SJSA1 (cell line): Measurements from ENCODE around the gene PKP3. TPM values are rescaled to one million over a fixed set of nuclear protein-coding genes. Genes with fewer than 3 reads are reported as not detected.
"Not testable (repeated sequence)": the region's sequence is repeated elsewhere in the genome, so short reads cannot be mapped to it uniquely, and the experiment has no call there.

ENCODE experiments used
- DNase-seq, 2 experiments: peaks; one replicate each; pipeline ENCODE4 v3.0.0-alpha.2; 2015 to 2020; ENCODE audit warnings: low spot score in 2 of 2, low read depth in 1 of 2
- H3K27ac ChIP-seq: fragments of 250-450 bp; sonication (Bioruptor Pico); 2 replicates; pipeline ENCODE4 v1.5.1; 2020; ENCODE audit warnings: mild to moderate bottlenecking, moderate library complexity
- H3K27me3 ChIP-seq: fragments of 250-450 bp; sonication (Bioruptor Pico); replicated peaks from 2 replicates; pipeline ENCODE4 v1.5.1; 2020; ENCODE audit warnings: mild to moderate bottlenecking, moderate library complexity
- H3K36me3 ChIP-seq: fragments of 250-450 bp; sonication (Bioruptor Pico); 2 replicates; pipeline ENCODE4 v1.5.1; 2020; ENCODE audit warnings: mild to moderate bottlenecking
- H3K4me1 ChIP-seq: fragments of 250-450 bp; sonication (Bioruptor Pico); replicated peaks from 2 replicates; pipeline ENCODE4 v1.6.1; 2021; ENCODE audit warnings: mild to moderate bottlenecking
- H3K4me3 ChIP-seq: fragments of 250-450 bp; sonication (Bioruptor Pico); 2 replicates; pipeline ENCODE4 v1.5.1; 2020; ENCODE audit warnings: mild to moderate bottlenecking
- H3K9me3 ChIP-seq: fragments of 250-450 bp; sonication (Bioruptor Pico); replicated peaks from 2 replicates; pipeline ENCODE4 v1.5.1; 2020; ENCODE audit warnings: mild to moderate bottlenecking
- total RNA-seq: library from RNA; depleted of rRNA; stranded (reverse); fragments of >200 nt; shearing (Covaris generic); gene quantifications from 2 replicates; pipeline ENCODE4 v1.2.3, GENCODE V29; 2014

The PKP3 gene
- total RNA-seq, 1 experiment from 2014 or later = 1.9 TPM

- H3K4me3 ChIP-seq = no peak overlapping the region
- no peaks in the 10 kb centered on the region for H3K36me3 ChIP-seq
- H3K4me1 ChIP-seq = no peaks in the 10 kb centered on the region
- no peak for DNase-seq
- no peaks in the 10 kb centered on the region for H3K9me3 ChIP-seq
- H3K27me3 ChIP-seq = no peaks in the 10 kb centered on the region
- no peak overlapping the region for H3K27ac ChIP-seq
Measured at GRCh38 chr11:434496-434895, 40.5 kb downstream of the PKP3 start.

GRCh38 chr11:434999-435740 lies 41.2 kb downstream of the PKP3 start:
- not testable (repeated sequence) for H3K4me1 ChIP-seq, H3K27me3 ChIP-seq, H3K4me3 ChIP-seq, H3K36me3 ChIP-seq, H3K9me3 ChIP-seq, H3K27ac ChIP-seq, DNase-seq

- DNase-seq = no peak
- no peak overlapping the region for H3K4me3 ChIP-seq
- H3K36me3 ChIP-seq = no peaks in the 10 kb centered on the region
- no peaks in the 10 kb centered on the region for H3K9me3 ChIP-seq
- H3K27ac ChIP-seq = no peak overlapping the region
- no peaks in the 10 kb centered on the region for H3K27me3 ChIP-seq
- H3K4me1 ChIP-seq = no peaks in the 10 kb centered on the region
Measured at GRCh38 chr11:437228-437870, 43.3 kb downstream of the PKP3 start.

- Histone ChIP-seq H3K36me3 (no peaks in the 10 kb centered on the region), H3K4me1 (no peaks in the 10 kb centered on the region), H3K9me3 (no peaks in the 10 kb centered on the region), H3K4me3 (no peak overlapping the region), H3K27me3 (no peaks in the 10 kb centered on the region), H3K27ac (no peak overlapping the region)
- DNase-seq = no peak
Measured at GRCh38 chr11:438101-438844, 44.3 kb downstream of the PKP3 start.

- no peaks in the 10 kb centered on the region for H3K9me3 ChIP-seq
- H3K4me1 ChIP-seq = no peaks in the 10 kb centered on the region
- H3K27me3 ChIP-seq = no peaks in the 10 kb centered on the region
- H3K4me3 ChIP-seq = no peak overlapping the region
- DNase-seq = no peak
- no peaks in the 10 kb centered on the region for H3K36me3 ChIP-seq
- H3K27ac ChIP-seq = no peak overlapping the region
Measured at GRCh38 chr11:439315-440064, 45.5 kb downstream of the PKP3 start.

- Histone ChIP-seq H3K36me3 (no peaks in the 10 kb centered on the region), H3K4me3 (no peak overlapping the region), H3K27me3 (no peaks in the 10 kb centered on the region), H3K27ac (no peak overlapping the region), H3K9me3 (no peaks in the 10 kb centered on the region), H3K4me1 (no peaks in the 10 kb centered on the region)
- DNase-seq = no peak
Measured at GRCh38 chr11:440065-441042, 46.3 kb downstream of the PKP3 start.

- no peaks in the 10 kb centered on the region for H3K4me1 ChIP-seq
- H3K9me3 ChIP-seq = no peaks in the 10 kb centered on the region
- no peak overlapping the region for H3K4me3 ChIP-seq
- no peaks in the 10 kb centered on the region for H3K36me3 ChIP-seq
- DNase-seq = no peak
- no peak overlapping the region for H3K27ac ChIP-seq
- no peaks in the 10 kb centered on the region for H3K27me3 ChIP-seq
Measured at GRCh38 chr11:441043-441417, 47.0 kb downstream of the PKP3 start.

GRCh38 chr11:441418-442274 lies 47.6 kb downstream of the PKP3 start, which contains the start of gene ANO9:
ANO9 (minus strand) TSS chr11:442011; CDS start chr11:441926, 85 bp downstream.
- H3K9me3 ChIP-seq = no peaks in the 10 kb centered on the region
- H3K4me1 ChIP-seq = no peaks in the 10 kb centered on the region
- no peaks in the 10 kb centered on the region for H3K36me3 ChIP-seq
- no peak within 1 kb of the TSS for H3K4me3 ChIP-seq
- DNase-seq = no peak
- H3K27me3 ChIP-seq = no peaks in the 10 kb centered on the region
- H3K27ac ChIP-seq = no peak within 1 kb of the TSS

- no peaks in the 10 kb centered on the region for H3K36me3 ChIP-seq
- no peak for DNase-seq
- H3K9me3 ChIP-seq = no peaks in the 10 kb centered on the region
- H3K4me3 ChIP-seq = no peak overlapping the region
- no peaks in the 10 kb centered on the region for H3K27me3 ChIP-seq
- H3K4me1 ChIP-seq = no peaks in the 10 kb centered on the region
- no peak overlapping the region for H3K27ac ChIP-seq
Measured at GRCh38 chr11:442611-443081, 48.6 kb downstream of the PKP3 start.

GRCh38 chr11:443542-444199 lies 49.7 kb downstream of the PKP3 start:
- no peak overlapping the region for H3K27ac ChIP-seq
- H3K9me3 ChIP-seq = no peaks in the 10 kb centered on the region
- no peaks in the 10 kb centered on the region for H3K36me3 ChIP-seq
- H3K4me1 ChIP-seq = peaks cover 4% of the 10 kb centered on the region
- H3K4me3 ChIP-seq = no peak overlapping the region
- no peaks in the 10 kb centered on the region for H3K27me3 ChIP-seq
- DNase-seq = no peak

- peaks cover 6% of the 10 kb centered on the region for H3K4me1 ChIP-seq
- H3K4me3 ChIP-seq = no peak overlapping the region
- no peak for DNase-seq
Measured at GRCh38 chr11:444396-445144, 50.6 kb downstream of the PKP3 start.

More at GRCh38 chr11:444396-445144, 50.6 kb downstream of the PKP3 start:
- Histone ChIP-seq H3K36me3 (no peaks in the 10 kb centered on the region), H3K9me3 (no peaks in the 10 kb centered on the region), H3K27me3 (no peaks in the 10 kb centered on the region), H3K27ac (no peak overlapping the region)
